VCaP (cell line): Measurements from ENCODE around the gene KRT31.
"Not testable (repeated sequence)": the region's sequence is repeated elsewhere in the genome, so short reads cannot be mapped to it uniquely, and the experiment has no call there.

ENCODE experiments used
- H3K27ac ChIP-seq: fragments of 450-650 bp; 2 replicates; pipeline ENCODE4 v1.5.1; 2017
- CTCF ChIP-seq: fragments of 450-650 bp; conservative IDR thresholded peaks from 2 replicates; pipeline ENCODE4 v1.5.1; 2017; ENCODE audit warnings: mild to moderate bottlenecking, moderate library complexity

The KRT31 gene

GRCh38 chr17:41437769-41438168 is 40.4 kb upstream of the KRT31 start:
- no peak overlapping the region for H3K27ac ChIP-seq
- TF ChIP-seq CTCF = no peak

- no peak for TF ChIP-seq CTCF
- no peak overlapping the region for H3K27ac ChIP-seq
These were observed 39.8 kb upstream of the KRT31 start for GRCh38 chr17:41437254-41437653.

- no peak overlapping the region for H3K27ac ChIP-seq
- no peak for TF ChIP-seq CTCF
These were observed 37.0 kb upstream of the KRT31 start for GRCh38 chr17:41434415-41434814.

- H3K27ac ChIP-seq = no peak overlapping the region
- TF ChIP-seq CTCF = no peak
These were observed 36.6 kb upstream of the KRT31 start for GRCh38 chr17:41434005-41434404.

GRCh38 chr17:41433586-41433985 is 36.2 kb upstream of the KRT31 start:
- TF ChIP-seq CTCF = no peak

GRCh38 chr17:41430376-41430775 is 33.0 kb upstream of the KRT31 start:
- not testable (repeated sequence) for H3K27ac ChIP-seq

More at GRCh38 chr17:41433586-41433985, 36.2 kb upstream of the KRT31 start:
- H3K27ac ChIP-seq = no peak overlapping the region

- no peak overlapping the region for H3K27ac ChIP-seq
- no peak for TF ChIP-seq CTCF
These were observed 32.3 kb upstream of the KRT31 start for GRCh38 chr17:41429667-41430066.

- H3K27ac ChIP-seq = no peak overlapping the region
- TF ChIP-seq CTCF = no peak
These were observed 31.3 kb upstream of the KRT31 start for GRCh38 chr17:41428591-41429291.
